ENCODE measurements around the gene TAC4.

GRCh38 chr17:49848019-49848473 lies at the start of gene TAC4:
- no peak for TF ChIP-seq CTCF (IDR thresholded peaks at IDR 0.05)
- no peak for TF ChIP-seq EP300 (IDR thresholded peaks at IDR 0.05)
- no peak for TF ChIP-seq POLR2AphosphoS5 (IDR thresholded peaks at IDR 0.05)

All from gastroesophageal sphincter (tissue), 3 donors.